Measurements from ENCODE around the gene DLG2. TPM values are rescaled to one million over a fixed set of nuclear protein-coding genes. Genes with fewer than 3 reads are reported as not detected.

The DLG2 gene
- total and polyA plus RNA-seq, 2 donors (not counting 3 experiments of a cell fraction or from before 2014, with no cell fraction given), result 0.15 to 1.1 TPM

DNA sequence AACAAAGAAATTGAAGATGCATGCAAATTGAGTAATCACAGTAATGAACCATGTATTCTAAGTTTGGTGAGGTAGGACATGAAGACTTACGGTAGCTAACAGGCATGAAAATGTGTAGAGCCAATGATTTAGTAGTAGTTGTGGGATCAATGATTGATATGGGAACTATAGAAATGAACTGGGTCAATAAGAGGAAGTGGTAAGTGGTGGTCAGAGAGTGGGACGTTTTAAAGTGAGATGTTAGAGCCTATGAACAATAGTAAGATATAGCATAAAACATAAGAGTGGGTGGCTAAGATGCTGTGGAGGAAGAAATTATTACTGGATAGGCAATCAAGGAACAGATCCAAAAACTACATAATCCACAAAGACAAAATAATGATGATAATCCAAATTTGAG lies 45.0 kb downstream of the DLG2 start:
- Histone ChIP-seq H3K36me3 (ENCODE audit: control insufficient read depth in 2 of 2, extremely low read depth in 1 of 2, insufficient read depth in 2 of 2, low read length in 2 of 2) (no peaks in the 10 kb centered on the region), H3K4me2 (ENCODE audit: insufficient read depth, low read length) (no peak overlapping the region), H4K20me1 (replicated peaks; ENCODE audit: control insufficient read depth, extremely low read depth, insufficient read depth, low read length) (no peaks in the 10 kb centered on the region), H3K9me3 (replicated peaks; ENCODE audit: control insufficient read depth, insufficient read depth, low read length) (no peaks in the 10 kb centered on the region), H3K9ac (replicated peaks; ENCODE audit: extremely low read depth, insufficient read depth, low read length) (no peak overlapping the region), H3K27ac (ENCODE audit: insufficient read depth, low read depth, low read length) (no peak overlapping the region), H3K4me3 (replicated peaks in 1 of 3; ENCODE audit: insufficient read depth in 1 of 3, low read depth in 1 of 3, low read length in 3 of 3) (no peak overlapping the region), H2AFZ (ENCODE audit: low read depth, low read length) (no peak overlapping the region), H3K4me1 (ENCODE audit: control insufficient read depth, extremely low read depth, insufficient read depth, low read length) (no peaks in the 10 kb centered on the region), H3K9me1 (replicated peaks; ENCODE audit: control insufficient read depth, extremely low read depth, insufficient read depth, low read length) (no peaks in the 10 kb centered on the region), H3K27me3 (ENCODE audit: control insufficient read depth in 2 of 2, insufficient read depth in 2 of 2, low read length in 2 of 2) (no peaks in the 10 kb centered on the region), H3K79me2 (ENCODE audit: control insufficient read depth, insufficient read depth, low read length) (no peaks in the 10 kb centered on the region)
- POLR2A ChIA-PET, result no interaction called here
- intact Hi-C loops (cut with micrococcal nuclease), result no loop called here
- CTCF ChIA-PET, result no interaction called here
- DNase-seq (ENCODE audit: low read depth, low spot score) (no peak), FAIRE-seq (no peak)
- dilution Hi-C loops (cut with MboI; ENCODE audit: extremely low pct_ligation_motif_present, low sequenced_read_pairs), result no loop called here
- TF ChIP-seq GATA2 (IDR thresholded peaks at IDR 0.05; ENCODE audit: insufficient read depth, insufficient read length, low read depth, low read length) (no peak), FOS (IDR thresholded peaks at IDR 0.05; ENCODE audit: borderline replicate concordance, insufficient read depth, low read length) (no peak), MYC (IDR thresholded peaks at IDR 0.05; ENCODE audit: low read depth, low read length) (no peak), EZH2 (IDR thresholded peaks at IDR 0.05; ENCODE audit: borderline replicate concordance, low read depth, low read length, severe bottlenecking) (no peak), POLR2A (IDR thresholded peaks at IDR 0.05; ENCODE audit: low read depth, low read length) (no peak), JUN (IDR thresholded peaks at IDR 0.05; ENCODE audit: borderline replicate concordance, insufficient read depth, insufficient read length, low read depth) (no peak), POLR2AphosphoS5 (IDR thresholded peaks at IDR 0.05; ENCODE audit: insufficient read depth, low read depth, low read length) (no peak)
- TF ChIP-seq, protein P1, sequence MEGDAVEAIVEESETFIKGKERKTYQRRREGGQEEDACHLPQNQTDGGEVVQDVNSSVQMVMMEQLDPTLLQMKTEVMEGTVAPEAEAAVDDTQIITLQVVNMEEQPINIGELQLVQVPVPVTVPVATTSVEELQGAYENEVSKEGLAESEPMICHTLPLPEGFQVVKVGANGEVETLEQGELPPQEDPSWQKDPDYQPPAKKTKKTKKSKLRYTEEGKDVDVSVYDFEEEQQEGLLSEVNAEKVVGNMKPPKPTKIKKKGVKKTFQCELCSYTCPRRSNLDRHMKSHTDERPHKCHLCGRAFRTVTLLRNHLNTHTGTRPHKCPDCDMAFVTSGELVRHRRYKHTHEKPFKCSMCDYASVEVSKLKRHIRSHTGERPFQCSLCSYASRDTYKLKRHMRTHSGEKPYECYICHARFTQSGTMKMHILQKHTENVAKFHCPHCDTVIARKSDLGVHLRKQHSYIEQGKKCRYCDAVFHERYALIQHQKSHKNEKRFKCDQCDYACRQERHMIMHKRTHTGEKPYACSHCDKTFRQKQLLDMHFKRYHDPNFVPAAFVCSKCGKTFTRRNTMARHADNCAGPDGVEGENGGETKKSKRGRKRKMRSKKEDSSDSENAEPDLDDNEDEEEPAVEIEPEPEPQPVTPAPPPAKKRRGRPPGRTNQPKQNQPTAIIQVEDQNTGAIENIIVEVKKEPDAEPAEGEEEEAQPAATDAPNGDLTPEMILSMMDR (IDR thresholded peaks at IDR 0.05; ENCODE audit: extremely low read depth in 1 of 2, insufficient read depth in 1 of 2, low read depth in 1 of 2, low read length in 2 of 2), result no peak
- TF ChIP-seq, protein P2, sequence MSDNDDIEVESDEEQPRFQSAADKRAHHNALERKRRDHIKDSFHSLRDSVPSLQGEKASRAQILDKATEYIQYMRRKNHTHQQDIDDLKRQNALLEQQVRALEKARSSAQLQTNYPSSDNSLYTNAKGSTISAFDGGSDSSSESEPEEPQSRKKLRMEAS (IDR thresholded peaks at IDR 0.05; ENCODE audit: insufficient read depth, insufficient read length), result no peak
- BruUV-seq (replicated peaks), result no TSS peak
